Ascending aorta (tissue), 2 donors: ENCODE data around the gene JMJD6. TPM values are rescaled to one million over a fixed set of nuclear protein-coding genes. Genes with fewer than 3 reads are reported as not detected.
"Not testable (repeated sequence)": the region's sequence is repeated elsewhere in the genome, so short reads cannot be mapped to it uniquely, and the experiment has no call there.

Experiments
- DNase-seq, 2 donors: peaks; one replicate each; pipeline ENCODE4 v3.0.0-alpha.2; 2019; ENCODE audit warnings: low spot score in 2 of 2
- H3K27ac ChIP-seq, 2 donors: fragments of 200-600 bp; sonication (generic); one replicate each; pipeline ENCODE4 v1.5.1; 2016 to 2017; ENCODE audit warnings: mild to moderate bottlenecking in 1 of 2
- H3K27me3 ChIP-seq: fragments of 200-600 bp; sonication (generic); one replicate; pipeline ENCODE4 v1.5.1; 2017
- H3K36me3 ChIP-seq, 2 donors: fragments of 200-600 bp; sonication (generic); one replicate each; pipeline ENCODE4 v1.5.1; 2016
- H3K4me1 ChIP-seq, 2 donors: fragments of 200-600 bp; sonication (generic); one replicate each; pipeline ENCODE4 v1.5.1; 2016 to 2017; ENCODE audit warnings: mild to moderate bottlenecking in 1 of 2
- H3K4me3 ChIP-seq, 2 donors: fragments of 200-600 bp; sonication (generic); one replicate each; pipeline ENCODE4 v1.5.1; 2016 to 2017; ENCODE audit warnings: mild to moderate bottlenecking in 1 of 2
- H3K9me3 ChIP-seq, 2 donors: fragments of 200-600 bp; sonication (generic); one replicate each; pipeline ENCODE4 v1.5.1; 2016
- CTCF ChIP-seq, 3 experiments: fragments of 200-600 bp in 2 of 3; fragments of 450-650 bp in 1 of 3; sonication (generic) in 2 of 3; IDR thresholded peaks; one replicate each; pipeline ENCODE4 v1.5.1; 2016 to 2019; ENCODE audit warnings: antibody characterized with exemption in 3 of 3, mild to moderate bottlenecking in 1 of 3, moderate library complexity in 1 of 3
- intact Hi-C: fragments of 100-400 bp; cut with DNase I; formaldehyde crosslinking; loops from one replicate; pipeline ENCODE4 v1.15.1; 2023
- total RNA-seq: library from RNA; depleted of rRNA; stranded (reverse); fragments of >200 nt; gene quantifications from one replicate; pipeline ENCODE4 v1.1.0, GENCODE V29; 2016

JMJD6 gene
- total RNA-seq, 1 donor from 2014 or later = 29.4 TPM

GRCh38 chr17:76702076-76702475, 24.3 kb downstream of the JMJD6 start:
- Histone ChIP-seq H3K27me3 (no peaks in the 10 kb centered on the region), H3K27ac (peak overlapping the region; percentile 90 to 93), H3K4me3 (no peak overlapping the region), H3K36me3 (no peaks in the 10 kb centered on the region), H3K4me1 (peaks cover 17 to 52% of the 10 kb centered on the region in 2 donors), H3K9me3 (no peaks in the 10 kb centered on the region)
- TF ChIP-seq CTCF (IDR thresholded peaks at IDR 0.05) = no peak
- no peak for DNase-seq
- intact Hi-C loops = no loop called here

DNA sequence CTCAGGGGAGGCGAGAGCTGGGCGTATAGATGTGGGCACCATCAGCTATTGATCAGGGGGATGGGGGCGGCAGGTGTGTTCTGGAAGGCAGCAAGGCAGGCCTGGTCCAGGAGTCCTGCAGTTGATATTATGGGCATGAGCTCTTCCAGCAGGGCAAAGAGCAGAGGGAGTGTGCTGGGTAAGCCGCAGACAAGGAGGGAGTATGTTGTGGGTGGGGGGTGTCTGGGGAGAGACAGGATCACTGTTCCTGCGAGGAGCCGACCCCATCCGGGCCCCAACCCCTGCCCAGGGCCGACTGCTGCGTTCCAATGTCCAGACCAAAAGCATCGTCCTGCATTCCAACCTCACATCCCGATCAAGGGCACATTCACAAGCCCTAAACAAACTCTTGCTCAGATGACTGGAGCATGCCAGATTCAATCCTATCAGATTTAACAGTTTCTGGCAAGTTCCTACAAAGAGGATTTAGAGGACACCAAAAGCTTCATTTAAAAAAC, 24.9 kb downstream of the JMJD6 start:
- no peak for TF ChIP-seq CTCF (IDR thresholded peaks at IDR 0.05)
- no peak for DNase-seq
- peaks cover 20 to 53% of the 10 kb centered on the region in 2 donors for H3K4me1 ChIP-seq
- H3K9me3 ChIP-seq = no peaks in the 10 kb centered on the region
- peak overlapping the region; percentile 90 to 93 for H3K27ac ChIP-seq
- H3K36me3 ChIP-seq = no peaks in the 10 kb centered on the region
- H3K27me3 ChIP-seq = no peaks in the 10 kb centered on the region
- intact Hi-C loops = no loop called here
- peak overlapping the region in 1 of 2 donors; percentile 59 for H3K4me3 ChIP-seq

DNA sequence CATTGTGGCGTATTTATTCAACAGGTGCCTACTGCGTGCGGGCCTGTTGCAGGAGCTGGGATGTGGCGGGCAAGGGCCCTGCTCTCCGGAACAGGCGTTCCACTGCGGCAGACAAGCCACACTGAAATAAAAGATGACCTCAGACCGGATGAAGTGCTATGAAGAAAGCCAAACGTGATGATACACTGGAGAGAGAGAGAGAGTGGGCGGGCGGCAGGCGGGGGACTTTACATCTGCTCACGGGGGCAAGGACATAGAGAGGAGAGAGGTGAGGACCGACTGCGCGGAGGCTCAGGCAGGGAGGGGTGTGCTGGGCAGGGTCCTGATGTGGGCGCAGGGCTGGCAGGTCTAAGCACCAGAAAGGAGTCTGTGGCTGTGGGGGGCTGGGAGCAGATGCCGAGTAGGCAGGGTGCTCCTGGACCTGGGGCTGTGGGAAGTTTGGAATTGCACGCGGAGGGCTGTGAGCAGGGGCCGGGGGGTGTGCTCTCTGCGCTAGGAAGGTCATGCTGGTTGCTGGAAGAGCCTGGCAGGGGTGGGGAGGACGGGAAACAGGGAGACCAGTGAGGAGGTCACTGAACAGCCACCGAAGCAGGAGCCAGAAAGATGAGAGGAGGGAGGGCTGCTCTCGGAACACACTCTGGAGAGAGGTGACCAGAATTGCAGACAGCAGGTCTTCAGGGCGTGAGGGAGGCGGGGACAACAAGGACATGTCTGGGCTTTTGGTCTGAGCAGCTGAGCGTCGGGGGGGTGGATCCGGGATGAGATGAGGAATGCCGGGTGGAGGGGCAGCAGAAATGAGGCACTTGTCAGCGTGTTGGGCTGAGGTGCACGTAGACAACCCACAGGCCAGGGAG, 25.6 kb downstream of the JMJD6 start:
- no peaks in the 10 kb centered on the region for H3K27me3 ChIP-seq
- H3K27ac ChIP-seq = peak overlapping the region; percentile 90 to 93
- H3K36me3 ChIP-seq = no peaks in the 10 kb centered on the region
- peak in 1 of 2 donors; percentile 90 for DNase-seq
- H3K4me1 ChIP-seq = peaks cover 21 to 60% of the 10 kb centered on the region in 2 donors
- H3K4me3 ChIP-seq = peak overlapping the region; percentile 34 to 59
- TF ChIP-seq CTCF (IDR thresholded peaks at IDR 0.05) = no peak
- no peaks in the 10 kb centered on the region for H3K9me3 ChIP-seq
- intact Hi-C loops = loop anchor here (1.0 kb wide), 1 partner anchor 8 kb away; no protein-coding TSS in a partner anchor

DNA sequence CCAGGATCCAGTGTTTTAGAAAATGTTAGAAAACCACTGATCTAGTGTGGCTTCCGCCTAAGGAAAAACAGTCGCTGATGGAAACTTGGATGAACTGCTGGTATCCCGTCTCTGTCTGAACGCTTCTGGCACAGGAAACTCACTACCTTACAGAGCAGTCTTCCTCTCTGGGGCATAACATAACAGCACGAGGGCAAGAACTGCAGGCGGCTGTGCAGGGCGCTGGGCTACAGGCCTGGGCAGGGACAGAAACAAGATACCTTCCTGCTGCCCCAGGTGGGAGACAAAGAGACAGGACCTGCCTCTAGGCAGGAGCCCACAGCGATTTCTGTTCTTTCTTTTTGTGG, 26.2 kb downstream of the JMJD6 start:
- peak overlapping the region; percentile 34 to 59 for H3K4me3 ChIP-seq
- H3K4me1 ChIP-seq = peaks cover 25 to 66% of the 10 kb centered on the region in 2 donors
- H3K9me3 ChIP-seq = no peaks in the 10 kb centered on the region
- DNase-seq = no peak
- H3K27me3 ChIP-seq = no peaks in the 10 kb centered on the region
- intact Hi-C loops = loop anchor here (1.0 kb wide), 1 partner anchor 9 kb away; no protein-coding TSS in a partner anchor
- no peaks in the 10 kb centered on the region for H3K36me3 ChIP-seq
- peak overlapping the region; percentile 90 to 93 for H3K27ac ChIP-seq
- no peak for TF ChIP-seq CTCF (IDR thresholded peaks at IDR 0.05)

DNA sequence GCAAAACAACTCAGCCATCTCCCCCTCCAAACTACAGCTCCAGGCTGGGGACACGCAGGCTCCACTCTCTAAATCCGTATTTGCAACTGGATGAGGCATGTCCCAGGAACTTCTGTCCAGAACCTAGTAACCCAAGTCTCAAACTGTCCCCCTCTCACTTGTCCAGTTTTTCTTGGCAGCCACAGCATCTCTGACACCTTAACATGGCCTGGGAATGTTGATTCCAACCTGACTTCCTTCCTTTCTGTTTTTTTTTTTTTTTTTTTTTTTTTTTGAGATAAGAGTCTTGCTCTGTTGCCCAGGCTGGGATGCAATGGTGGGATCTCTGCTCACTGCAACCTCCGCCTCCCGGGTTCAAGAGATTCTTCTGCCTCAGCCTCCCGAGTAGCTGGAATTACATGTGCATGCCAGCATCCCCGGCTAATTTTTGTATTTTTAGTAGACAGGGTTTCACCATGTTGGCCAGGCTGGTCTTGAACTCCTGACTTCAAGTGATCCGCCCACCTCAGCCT, 27.9 kb downstream of the JMJD6 start:
- not testable (repeated sequence) for DNase-seq

More for the DNA sequence above, 27.9 kb downstream of the JMJD6 start:
- H3K4me3 ChIP-seq, intact Hi-C loops, H3K27me3 ChIP-seq, H3K36me3 ChIP-seq, H3K9me3 ChIP-seq: not testable (repeated sequence)
- Histone ChIP-seq H3K4me1 (peaks cover 25 to 72% of the 10 kb centered on the region in 2 donors), H3K27ac (peak overlapping the region; percentile 90 to 93)
